Lung (tissue), 12 donors: Measurements from ENCODE around the gene FCN3. TPM values are rescaled to one million over a fixed set of nuclear protein-coding genes. Genes with fewer than 3 reads are reported as not detected.

ENCODE experiments used
- ATAC-seq: fragments of 200-7000 bp; cut with Tn5 transposase; one replicate; pipeline ENCODE4 v1.9.1; 2020; ENCODE audit warnings: moderate number of reproducible peaks; ENCODE audit not compliant: insufficient read depth, low FRiP score
- DNase-seq, 3 donors: peaks; one replicate each; pipeline ENCODE4 v3.0.0-alpha.2; 2013 to 2017
- H3K27ac ChIP-seq, 2 donors: one replicate each; pipeline ENCODE4 v1.5.1; 2013; ENCODE audit warnings: mild to moderate bottlenecking in 2 of 2, moderate library complexity in 2 of 2, control low read depth in 1 of 2, inconsistent platforms in 1 of 2, low read depth in 1 of 2, low read length in 1 of 2
- H3K27me3 ChIP-seq, 3 donors: one replicate each; pipeline ENCODE4 v1.5.1; 2013; ENCODE audit warnings: low read length in 2 of 3; ENCODE audit not compliant: control insufficient read depth in 3 of 3, insufficient read depth in 3 of 3
- H3K36me3 ChIP-seq, 4 donors: one replicate each; pipeline ENCODE4 v1.5.1; 2013; ENCODE audit warnings: low read length in 4 of 4, mild to moderate bottlenecking in 1 of 4, moderate library complexity in 1 of 4; ENCODE audit not compliant: control insufficient read depth in 4 of 4, insufficient read depth in 4 of 4
- H3K4me1 ChIP-seq, 5 donors: one replicate each; pipeline ENCODE4 v1.5.1; 2013; ENCODE audit warnings: low read length in 5 of 5, mild to moderate bottlenecking in 2 of 5, moderate library complexity in 1 of 5; ENCODE audit not compliant: control insufficient read depth in 5 of 5, insufficient read depth in 5 of 5
- H3K4me3 ChIP-seq: one replicate; pipeline ENCODE4 v1.5.1; 2013; ENCODE audit warnings: mild to moderate bottlenecking, control low read depth, moderate library complexity
- H3K9ac ChIP-seq, 2 donors: one replicate each; pipeline ENCODE4 v1.5.1; 2013; ENCODE audit warnings: low read length in 2 of 2, control low read depth in 1 of 2; ENCODE audit not compliant: insufficient read depth in 1 of 2
- H3K9me3 ChIP-seq, 4 donors: one replicate each; pipeline ENCODE4 v1.5.1; 2013; ENCODE audit warnings: low read length in 3 of 4, mild to moderate bottlenecking in 1 of 4, moderate library complexity in 1 of 4; ENCODE audit not compliant: control insufficient read depth in 4 of 4, insufficient read depth in 3 of 4
- CTCF ChIP-seq: IDR thresholded peaks from 2 replicates; pipeline ENCODE4 v1.5.1; 2012; ENCODE audit warnings: mild to moderate bottlenecking; ENCODE audit errors: control extremely low read depth, extremely low read depth
- WGBS, 2 donors: extraction: QIAGEN DNeasy Blood & Tissue Kit; methylation state at CpG; one replicate each; pipeline ENCODE4 v1.1.7; 2013; 5-methylcytosine and 5-hydroxymethylcytosine counted together
- polyA plus RNA-seq, 2 donors: library from polyadenylated mRNA; stranded (reverse); fragments of 200-250 nt; gene quantifications; one replicate each; pipeline ENCODE4 v1.2.1, GENCODE V29; 2013
- total RNA-seq, 2 donors: library from RNA; depleted of rRNA in 1 of 2; stranded (reverse); fragments of >200 nt in 1 of 2; gene quantifications; one replicate each; pipeline ENCODE4 v1.2.1, GENCODE V29; 2014 to 2021
- donor health status: control.
- donor health status: control.
- donor health status: Bipolar disorder and iron deficiency.
- donor health status: healthy.
- donor health status: DM: yes; HTN: yes; CAD: no.

FCN3 gene
- total and polyA plus RNA-seq, 4 donors: 36.6 to 611 (median 470) TPM

GRCh38 chr1:27367160-27367650 lies 7.4 kb downstream of the FCN3 start:
- DNase-seq: no peak
- ATAC-seq: no peak
- 38 to 51% methylated on average over 8 of the region's 8 CpGs for WGBS, 2 donors
- peak overlapping the region; percentile 63 to 92 for H3K27ac ChIP-seq
- peaks cover 0 to 26% (median 2%) of the 10 kb centered on the region in 4 donors for H3K36me3 ChIP-seq
- no peaks in the 10 kb centered on the region for H3K27me3 ChIP-seq
- H3K4me3 ChIP-seq: no peak overlapping the region
- TF ChIP-seq CTCF: no peak
- no peaks in the 10 kb centered on the region for H3K9me3 ChIP-seq
- H3K4me1 ChIP-seq: peaks cover 0 to 17% (median 10%) of the 10 kb centered on the region in 5 donors
- no peak overlapping the region for H3K9ac ChIP-seq

DNA sequence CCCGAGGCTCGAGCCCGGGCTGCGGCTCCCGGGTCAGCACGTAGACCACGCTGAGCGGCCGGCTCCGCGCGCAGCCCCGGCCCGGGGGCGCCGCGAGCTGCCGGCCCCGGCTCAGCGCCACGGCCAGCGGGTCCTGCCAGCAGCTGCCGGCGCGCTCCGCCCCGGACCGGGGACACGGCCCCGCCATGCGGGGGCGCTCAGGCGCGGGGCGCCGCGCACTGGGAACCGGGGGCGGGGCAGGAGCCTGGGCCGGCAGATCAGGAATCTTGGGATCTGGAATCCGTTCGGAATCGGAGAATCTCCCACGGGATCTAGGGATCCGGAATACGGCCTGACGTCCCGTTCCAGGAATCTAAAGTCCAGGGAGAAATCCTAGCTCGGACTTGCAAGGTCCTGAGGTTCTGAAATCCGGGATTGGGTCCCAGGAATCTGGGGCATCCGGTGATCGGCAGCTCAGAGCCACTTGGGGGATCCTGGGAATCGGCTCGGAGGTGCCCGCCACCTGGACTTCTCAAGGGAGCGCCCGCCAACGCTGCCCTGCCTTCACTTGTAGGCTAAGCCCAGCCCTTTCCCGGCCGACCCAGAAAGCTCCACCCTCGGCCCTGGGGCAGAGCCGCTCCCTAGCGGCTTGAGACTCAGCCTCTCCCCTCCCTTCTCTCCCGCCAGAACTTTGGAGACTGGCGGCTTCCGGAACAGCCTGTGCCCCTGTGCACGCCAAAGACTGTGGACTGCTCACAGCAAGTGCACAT lies 8.0 kb downstream of the FCN3 start, which contains the start of gene MAP3K6:
MAP3K6 (minus strand) TSS at position 551 of the 749 bp plus-strand sequence; CDS start at position 187, 364 bp downstream.
- no peaks in the 10 kb centered on the region for H3K27me3 ChIP-seq
- peaks cover 0 to 32% (median 2%) of the 10 kb centered on the region in 4 donors for H3K36me3 ChIP-seq
- WGBS, 2 donors: 0 to 1% methylated on average over 56 to 67 of the region's 67 CpGs
- H3K27ac ChIP-seq: peak within 1 kb of the TSS; percentile 92 to 98
- peak; percentile 1 for TF ChIP-seq CTCF
- H3K9me3 ChIP-seq: no peaks in the 10 kb centered on the region
- peak within 1 kb of the TSS; percentile 63 for H3K4me3 ChIP-seq
- DNase-seq: peak; percentile 86 to 87 (median 86)
- peaks cover 0 to 17% (median 10%) of the 10 kb centered on the region in 5 donors for H3K4me1 ChIP-seq
- H3K9ac ChIP-seq: peak within 1 kb of the TSS; percentile 49 to 71
- peak; percentile 80 for ATAC-seq

GRCh38 chr1:27366113-27366410 lies 8.6 kb downstream of the FCN3 start:
- WGBS, 2 donors: 0% methylated on average over 30 of the region's 30 CpGs
- peaks cover 0 to 17% (median 10%) of the 10 kb centered on the region in 5 donors for H3K4me1 ChIP-seq

More at GRCh38 chr1:27366113-27366410, 8.6 kb downstream of the FCN3 start:
- peaks cover 0 to 37% (median 2%) of the 10 kb centered on the region in 4 donors for H3K36me3 ChIP-seq
- H3K4me3 ChIP-seq: peak overlapping the region; percentile 63
- peak; percentile 73 for ATAC-seq
- H3K27ac ChIP-seq: peak overlapping the region; percentile 92 to 98
- H3K9ac ChIP-seq: no peak overlapping the region
- no peak for TF ChIP-seq CTCF
- DNase-seq: peak; percentile 90 to 91 (median 90)
- no peaks in the 10 kb centered on the region for H3K9me3 ChIP-seq
- no peaks in the 10 kb centered on the region for H3K27me3 ChIP-seq
